ENCODE data around the gene LUC7L. TPM values are rescaled to one million over a fixed set of nuclear protein-coding genes. Genes with fewer than 3 reads are reported as not detected.

Gene LUC7L
- total RNA-seq, 1 donor from 2014 or later = 231 TPM

- Histone ChIP-seq H3K79me2 (ENCODE audit: low read depth) (no peaks in the 10 kb centered on the region), H3K36me3 (no peaks in the 10 kb centered on the region), H4K20me1 (ENCODE audit: low read depth) (no peaks in the 10 kb centered on the region), H3K9me3 (ENCODE audit: low read depth) (no peaks in the 10 kb centered on the region), H2AFZ (replicated peaks) (no peak overlapping the region), H3K4me2 (no peak overlapping the region), H3K27ac (no peak overlapping the region), H3K27me3 (no peaks in the 10 kb centered on the region), H3K4me1 (no peaks in the 10 kb centered on the region), H3F3A (ENCODE audit: low read depth) (peaks cover 19% of the 10 kb centered on the region), H3K4me3 (no peak overlapping the region), H3K9ac (no peak overlapping the region)
- Mint-ChIP-seq H3K27ac (no peak overlapping the region), H3K9me3 (no peaks in the 10 kb centered on the region), H3K36me3 (peaks cover 14% of the 10 kb centered on the region), H3K27me3 (ENCODE audit: insufficient read depth, low read depth) (peaks cover 8% of the 10 kb centered on the region), H3K4me3 (no peak overlapping the region), H3K4me1 (peaks cover 7% of the 10 kb centered on the region)
- no peak for DNase-seq (ENCODE audit: low spot score)
- TF ChIP-seq EZH2 (IDR thresholded peaks at IDR 0.05) (no peak), EZH2phosphoT487 (IDR thresholded peaks at IDR 0.05) (no peak), CTCF (IDR thresholded peaks at IDR 0.05) (no peak)
Measured at GRCh38 chr16:263944-264343, 34.7 kb upstream of the LUC7L start.

- Histone ChIP-seq H2AFZ (replicated peaks) (no peak overlapping the region), H3F3A (ENCODE audit: low read depth) (peaks cover 15% of the 10 kb centered on the region), H3K36me3 (no peaks in the 10 kb centered on the region), H3K4me1 (no peaks in the 10 kb centered on the region), H4K20me1 (ENCODE audit: low read depth) (no peaks in the 10 kb centered on the region), H3K27me3 (no peaks in the 10 kb centered on the region), H3K27ac (no peak overlapping the region), H3K4me2 (no peak overlapping the region), H3K9ac (no peak overlapping the region), H3K4me3 (no peak overlapping the region), H3K9me3 (ENCODE audit: low read depth) (no peaks in the 10 kb centered on the region), H3K79me2 (ENCODE audit: low read depth) (no peaks in the 10 kb centered on the region)
- peaks cover 8% of the 10 kb centered on the region for H3K27me3 Mint-ChIP-seq (ENCODE audit: insufficient read depth, low read depth)
- H3K4me3 Mint-ChIP-seq = no peak overlapping the region
- H3K9me3 Mint-ChIP-seq = no peaks in the 10 kb centered on the region
- peaks cover 4% of the 10 kb centered on the region for H3K4me1 Mint-ChIP-seq
- no peak overlapping the region for H3K27ac Mint-ChIP-seq
- TF ChIP-seq EZH2 (IDR thresholded peaks at IDR 0.05) (no peak), EZH2phosphoT487 (IDR thresholded peaks at IDR 0.05) (no peak), CTCF (IDR thresholded peaks at IDR 0.05) (no peak)
- no peak for DNase-seq (ENCODE audit: low spot score)
- peaks cover 15% of the 10 kb centered on the region for H3K36me3 Mint-ChIP-seq
Measured at GRCh38 chr16:263182-263774, 34.0 kb upstream of the LUC7L start.

- Histone ChIP-seq H3F3A (ENCODE audit: low read depth) (peaks cover 5% of the 10 kb centered on the region), H3K27me3 (no peaks in the 10 kb centered on the region), H3K4me3 (no peak overlapping the region), H3K79me2 (ENCODE audit: low read depth) (no peaks in the 10 kb centered on the region), H3K4me2 (no peak overlapping the region), H3K9me3 (ENCODE audit: low read depth) (no peaks in the 10 kb centered on the region), H3K9ac (no peak overlapping the region), H4K20me1 (ENCODE audit: low read depth) (no peaks in the 10 kb centered on the region), H2AFZ (replicated peaks) (no peak overlapping the region), H3K36me3 (no peaks in the 10 kb centered on the region), H3K4me1 (no peaks in the 10 kb centered on the region), H3K27ac (no peak overlapping the region)
- no peak for TF ChIP-seq EZH2phosphoT487 (IDR thresholded peaks at IDR 0.05)
- no peak for TF ChIP-seq CTCF (IDR thresholded peaks at IDR 0.05)
- no peak for TF ChIP-seq EZH2 (IDR thresholded peaks at IDR 0.05)
- Mint-ChIP-seq H3K27ac (no peak overlapping the region), H3K36me3 (peaks cover 18% of the 10 kb centered on the region), H3K4me3 (no peak overlapping the region), H3K4me1 (no peaks in the 10 kb centered on the region), H3K27me3 (ENCODE audit: insufficient read depth, low read depth) (peaks cover 3% of the 10 kb centered on the region), H3K9me3 (no peaks in the 10 kb centered on the region)
- DNase-seq (ENCODE audit: low spot score) = no peak
Measured at GRCh38 chr16:262121-262745, 33.0 kb upstream of the LUC7L start.
